SKM-1 treated with dmso at 0.1 percent for 144 hours (cell line): ENCODE results near the gene LAMB4.

Experiments used
- DNase-seq: peaks from one replicate; lab custom pipeline; 2025; ENCODE audit not compliant: unreplicated experiment; lab: John Stamatoyannopoulos, UW

Gene LAMB4

DNA sequence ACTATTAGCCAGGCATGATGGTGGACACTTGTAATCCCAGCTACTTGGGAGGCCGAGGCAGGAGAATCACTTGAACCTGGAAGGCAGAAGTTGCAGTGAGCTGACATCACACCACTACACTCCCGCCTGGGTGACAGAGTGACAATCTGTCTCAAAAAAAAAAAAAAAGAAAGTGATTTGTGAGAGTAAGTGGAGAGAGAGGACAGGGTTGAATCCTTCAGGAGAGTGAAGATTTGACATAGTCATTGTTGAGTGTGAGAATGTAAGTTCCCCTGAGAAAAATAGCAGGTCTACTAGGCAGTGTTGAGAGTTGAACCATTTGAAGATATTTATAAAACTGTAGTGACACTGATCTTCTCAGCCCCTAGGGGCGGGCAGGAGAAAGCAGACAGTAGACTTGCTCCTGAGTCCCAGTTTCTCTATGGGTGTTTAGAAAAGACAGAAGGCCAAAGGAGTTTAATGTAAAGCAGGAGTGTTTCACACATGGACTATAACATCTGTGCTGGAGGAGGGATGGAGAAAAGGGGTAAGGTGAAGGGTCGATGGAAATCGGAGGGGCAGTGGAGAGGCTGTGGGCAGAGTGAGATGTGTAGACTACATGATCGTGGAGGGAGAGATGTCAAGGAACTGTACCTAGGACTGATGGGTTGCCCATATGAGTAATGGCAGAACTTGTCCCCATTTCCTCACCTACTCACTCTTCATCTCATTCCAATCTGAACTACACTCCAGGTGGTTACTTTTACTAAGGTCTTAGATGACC lies 13.7 kb upstream of the LAMB4 start:
- no peak for DNase-seq

DNA sequence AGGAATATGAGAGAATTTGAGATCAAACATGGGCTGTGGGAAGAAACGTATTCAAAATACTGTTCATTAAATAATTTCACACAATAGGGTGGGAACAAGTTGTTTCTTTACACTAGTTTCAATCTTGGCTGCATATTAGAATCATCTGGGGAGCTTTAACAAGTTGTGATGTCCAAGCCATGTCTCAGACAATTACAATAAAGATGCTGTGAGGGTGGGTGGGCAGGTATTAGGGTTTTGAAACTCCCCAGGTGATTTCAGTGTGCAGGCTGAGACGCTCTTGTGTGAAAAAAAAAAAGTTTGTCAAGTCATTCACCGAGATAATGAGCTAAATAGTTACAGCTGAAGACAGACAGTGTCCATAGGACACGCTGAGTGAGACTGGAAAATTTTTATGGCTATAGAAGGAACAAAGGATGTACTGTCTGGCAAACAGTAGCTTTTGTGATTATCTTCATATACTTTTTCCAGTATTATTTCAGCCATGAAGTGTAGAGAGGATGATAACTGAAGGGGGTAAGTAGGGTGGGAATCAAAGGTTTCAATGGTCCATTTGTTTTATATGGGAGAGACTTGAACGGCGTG lies 12.6 kb upstream of the LAMB4 start:
- no peak for DNase-seq

DNA sequence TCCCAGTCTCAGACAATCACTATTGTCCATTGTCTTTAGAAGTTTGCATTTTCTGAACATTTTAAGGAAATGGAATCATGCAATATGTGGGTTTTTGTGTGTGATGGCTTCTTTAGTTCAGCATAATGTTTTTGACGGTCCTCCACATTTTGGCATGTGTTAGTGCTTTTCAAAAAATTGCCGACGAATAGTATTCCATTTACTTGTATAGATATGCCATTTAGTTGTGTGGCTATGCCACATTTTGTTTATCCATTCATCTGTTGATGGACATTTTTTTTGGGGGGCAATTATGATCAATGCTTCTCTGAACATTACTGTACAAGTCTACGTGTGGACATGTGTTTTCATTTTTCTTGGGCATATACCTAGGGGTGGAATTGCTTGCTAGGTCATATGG lies 12.0 kb upstream of the LAMB4 start:
- no peak for DNase-seq

DNA sequence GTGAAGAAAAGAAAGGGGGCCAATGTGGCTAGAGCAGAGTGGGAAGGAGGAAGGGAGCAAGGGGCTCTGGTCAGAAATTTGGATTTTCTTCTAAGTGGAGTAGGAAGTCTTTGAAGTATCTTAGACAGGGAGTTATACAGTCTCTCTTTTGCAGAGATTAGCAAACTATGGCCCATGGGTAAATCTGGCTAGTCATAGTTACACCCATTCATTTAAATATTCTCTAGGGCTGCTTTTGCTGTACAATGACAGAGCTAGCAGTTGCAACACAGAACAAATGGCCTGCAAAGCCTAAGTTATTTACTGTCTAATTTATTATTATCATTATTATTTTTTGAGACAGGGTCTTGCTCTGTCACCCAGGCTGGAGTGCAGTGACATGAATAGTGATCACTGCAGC lies 10.5 kb upstream of the LAMB4 start:
- DNase-seq: no peak

DNA sequence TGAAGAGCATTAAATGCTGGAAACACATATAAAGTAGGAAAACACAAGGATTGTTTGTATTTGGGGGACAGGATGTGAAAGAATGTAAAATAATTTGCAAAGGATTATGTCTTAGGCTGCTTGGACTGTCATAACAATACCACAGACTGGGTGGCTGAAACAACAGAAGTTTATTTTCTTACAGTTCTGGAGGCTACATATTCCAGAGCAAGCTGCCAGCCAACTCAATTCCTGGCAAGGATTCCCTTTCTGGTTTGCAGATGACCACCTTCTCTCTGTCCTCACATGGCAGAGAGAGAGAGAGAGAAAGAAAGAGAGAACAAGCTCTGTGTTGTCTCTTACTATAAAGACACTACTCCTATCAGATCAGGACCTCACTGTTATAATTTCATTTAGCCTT lies 8.8 kb upstream of the LAMB4 start:
- no peak for DNase-seq

- no peak for DNase-seq
These were observed 7.8 kb upstream of the LAMB4 start for GRCh38 chr7:108137993-108138392.

GRCh38 chr7:108137040-108137439 lies 6.9 kb upstream of the LAMB4 start:
- DNase-seq: no peak

DNA sequence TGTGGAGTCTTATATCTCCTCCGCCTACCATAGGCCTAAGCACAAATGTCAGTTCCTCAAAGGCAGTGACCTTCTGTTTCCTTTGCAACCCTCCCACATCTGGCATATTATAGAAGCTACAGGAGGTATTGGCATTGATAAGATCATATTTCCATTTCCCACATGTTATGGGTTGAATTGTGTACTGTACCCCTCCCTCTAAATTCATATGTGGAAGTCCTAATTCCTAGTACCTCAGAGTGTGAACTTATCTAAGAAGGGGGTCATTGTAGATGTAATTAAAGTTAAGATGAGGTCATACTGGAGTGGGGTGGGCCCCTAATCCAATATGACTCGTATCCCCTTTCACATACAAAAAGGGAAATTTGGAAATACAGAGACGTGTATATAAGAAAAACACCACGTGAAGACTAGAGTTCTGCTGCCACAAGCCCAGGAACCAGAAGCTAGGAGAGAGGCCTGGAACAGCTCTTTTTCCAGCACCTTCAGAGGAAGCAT lies 6.1 kb upstream of the LAMB4 start:
- DNase-seq: peak; percentile 81

- DNase-seq: peak; percentile 96
These were observed 5.5 kb upstream of the LAMB4 start for GRCh38 chr7:108135446-108136190.

- no peak for DNase-seq
These were observed 4.3 kb upstream of the LAMB4 start for GRCh38 chr7:108134486-108134885.

DNA sequence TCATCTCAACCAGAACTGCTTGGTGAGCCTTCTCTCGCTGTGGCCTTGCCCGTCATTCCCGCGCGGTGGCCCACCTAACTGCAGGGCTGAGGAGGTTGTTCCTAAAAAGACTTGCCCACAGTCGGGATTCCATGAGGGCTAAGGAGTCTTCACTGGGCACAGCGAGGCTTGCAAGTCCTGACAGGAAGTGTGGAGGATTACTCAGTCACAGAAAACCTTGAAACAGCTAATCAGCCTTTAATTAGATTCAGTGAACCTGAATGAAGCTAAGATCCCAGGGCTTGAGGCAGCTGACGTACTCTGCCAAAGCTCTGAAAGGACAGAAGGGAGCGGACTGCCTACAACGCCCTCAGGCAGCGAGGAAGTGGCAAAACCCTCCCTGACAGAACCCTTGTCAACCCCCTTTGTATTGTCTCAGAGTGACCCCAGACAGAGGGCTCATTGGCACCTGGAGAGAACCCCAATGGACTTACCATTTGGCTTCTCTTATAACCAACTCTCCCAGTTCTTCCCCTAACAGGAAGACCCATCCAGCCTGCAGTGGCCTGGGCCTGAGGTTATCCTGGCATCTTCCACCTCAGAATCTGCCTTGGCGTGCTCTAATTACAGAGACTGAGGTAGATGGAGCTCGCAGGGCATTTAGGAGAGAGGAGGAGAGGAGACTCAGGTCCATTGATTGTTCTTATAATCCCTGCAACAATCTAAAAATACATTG lies 2.5 kb upstream of the LAMB4 start:
- no peak for DNase-seq

DNA sequence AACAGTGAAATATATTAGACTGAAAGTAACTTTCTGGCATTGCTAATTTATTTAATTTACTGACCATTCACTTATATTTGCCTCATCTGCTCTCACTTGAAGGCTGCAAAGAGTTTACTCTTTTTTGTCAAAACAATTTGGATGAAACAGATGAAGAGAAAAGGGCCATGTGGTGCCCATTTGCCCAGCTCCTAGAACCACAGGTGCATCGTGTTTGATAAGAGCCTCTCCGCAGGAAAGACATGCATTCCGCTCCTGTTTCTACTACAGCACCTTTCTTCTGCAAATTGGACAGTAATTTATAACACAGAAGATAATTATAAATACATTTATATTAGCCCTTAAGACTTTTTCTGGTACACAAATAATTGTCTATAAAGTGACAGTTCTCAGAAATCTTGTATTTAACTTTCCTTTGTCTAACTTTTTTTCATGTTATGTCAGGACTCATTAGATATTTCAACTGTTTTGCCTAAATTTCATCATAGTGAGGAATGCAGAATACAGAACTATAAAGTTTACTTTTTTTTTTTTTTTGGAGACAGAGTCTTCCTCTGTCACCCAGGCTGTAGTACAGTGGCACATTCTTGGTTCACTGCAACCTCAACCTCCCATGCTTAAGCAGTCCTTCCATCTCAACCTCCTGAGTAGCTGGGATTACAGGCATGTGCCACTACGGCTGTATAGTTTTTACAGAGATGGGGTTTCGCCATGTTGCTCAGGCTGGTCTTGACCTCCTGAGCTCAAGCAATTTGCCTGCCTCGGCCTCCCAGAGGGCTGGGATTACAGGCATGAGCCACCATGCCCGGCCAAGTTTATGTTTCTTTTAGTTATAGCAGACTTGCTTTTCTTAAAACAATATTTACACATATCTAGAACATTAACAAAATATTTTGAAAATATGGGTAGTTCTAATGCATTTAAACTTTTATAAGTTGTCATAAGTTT lies 869 bp downstream of the LAMB4 start:
- DNase-seq: no peak

DNA sequence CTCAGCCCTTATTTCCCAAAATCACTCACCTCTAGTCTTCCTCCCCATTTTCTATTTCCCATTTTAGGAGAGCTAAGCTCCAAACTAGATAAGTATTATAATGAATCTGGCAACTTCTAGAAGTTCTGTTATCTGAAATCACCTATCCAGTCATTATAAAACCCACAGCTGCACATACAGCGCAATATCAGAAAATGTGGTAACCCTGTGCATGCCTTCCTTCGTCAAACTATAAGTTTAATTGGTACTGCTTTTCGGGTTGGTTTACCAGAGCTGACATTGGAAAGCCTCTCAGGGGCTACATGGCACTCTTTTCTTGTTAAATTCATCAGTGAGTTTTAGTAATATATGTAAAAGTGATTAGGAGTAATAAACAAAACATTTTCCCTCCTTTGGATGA lies 1.6 kb downstream of the LAMB4 start:
- no peak for DNase-seq

GRCh38 chr7:108127461-108127860 lies 2.7 kb downstream of the LAMB4 start:
- DNase-seq: no peak

DNA sequence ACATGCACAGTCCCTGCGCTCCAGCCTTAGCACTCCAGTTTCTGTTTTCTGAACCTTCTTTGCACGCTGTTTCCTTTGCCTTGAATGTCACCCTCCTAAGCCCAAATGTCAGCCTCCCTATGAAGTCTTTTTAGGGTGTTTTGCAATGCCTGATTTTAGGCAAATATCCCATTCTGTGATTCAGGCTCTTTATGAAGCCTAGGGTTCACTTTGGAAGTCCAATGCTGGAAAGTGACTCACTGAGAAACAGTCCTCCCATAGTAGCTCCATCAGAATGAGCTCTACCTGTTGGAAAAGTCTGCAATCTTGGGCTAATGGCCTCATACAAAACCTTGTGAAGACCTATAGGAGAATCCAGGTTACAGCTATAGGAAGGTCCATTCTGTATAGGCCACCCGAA lies 5.3 kb downstream of the LAMB4 start:
- DNase-seq: no peak

- DNase-seq: no peak
These were observed 8.0 kb downstream of the LAMB4 start for GRCh38 chr7:108122181-108122580.

- DNase-seq: no peak
These were observed 9.2 kb downstream of the LAMB4 start for GRCh38 chr7:108120933-108121332.

- DNase-seq: no peak
These were observed 10.0 kb downstream of the LAMB4 start for GRCh38 chr7:108120196-108120595.

- no peak for DNase-seq
These were observed 11.2 kb downstream of the LAMB4 start for GRCh38 chr7:108118959-108119358.

GRCh38 chr7:108114117-108114841 lies 15.9 kb downstream of the LAMB4 start:
- no peak for DNase-seq
